KOPT-K1 (cell line): ENCODE results near the gene NDUFAF4.
"Not testable (repeated sequence)": the region's sequence is repeated elsewhere in the genome, so short reads cannot be mapped to it uniquely, and the experiment has no call there.

Experiments
- H3K27ac ChIP-seq: fragments of 200-600 bp; sonication (generic); 2 replicates; pipeline ENCODE4 v1.5.1; 2016; ENCODE audit warnings: antibody characterized with exemption, mild to moderate bottlenecking, low read depth, low read length; ENCODE audit not compliant: poor library complexity, severe bottlenecking
- H3K36me3 ChIP-seq: fragments of 200-600 bp; sonication (generic); 2 replicates; pipeline ENCODE4 v1.5.1; 2017; ENCODE audit warnings: antibody characterized with exemption, mild to moderate bottlenecking, low read length, moderate library complexity; ENCODE audit not compliant: insufficient read depth
- H3K9me3 ChIP-seq: fragments of 200-600 bp; sonication (generic); 2 replicates; pipeline ENCODE4 v1.5.1; 2017; ENCODE audit warnings: antibody characterized with exemption, low read length, mild to moderate bottlenecking; ENCODE audit not compliant: insufficient read depth, poor library complexity, severe bottlenecking

The NDUFAF4 gene

DNA sequence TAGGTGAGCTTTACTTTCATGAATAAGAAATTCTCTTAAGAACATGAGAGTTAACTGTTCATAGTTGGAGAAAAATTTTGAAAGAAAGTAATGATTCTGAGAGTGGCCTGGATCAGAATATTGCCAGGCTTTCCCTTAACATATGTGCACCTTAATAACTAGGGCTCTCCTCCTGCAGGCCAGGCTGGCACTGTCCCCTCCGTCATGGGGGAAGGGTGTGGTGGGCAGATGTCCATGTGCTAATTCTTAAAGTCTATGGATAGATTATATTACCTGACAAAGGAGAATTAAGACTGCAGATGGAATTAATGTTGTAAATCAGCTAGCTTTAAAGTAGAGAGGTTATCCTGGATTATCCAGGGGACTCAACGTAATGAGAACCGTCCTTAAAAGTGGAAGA lies 15.9 kb upstream of the NDUFAF4 start:
- no peaks in the 10 kb centered on the region for H3K9me3 ChIP-seq
- H3K27ac ChIP-seq, result no peak overlapping the region
- no peaks in the 10 kb centered on the region for H3K36me3 ChIP-seq

DNA sequence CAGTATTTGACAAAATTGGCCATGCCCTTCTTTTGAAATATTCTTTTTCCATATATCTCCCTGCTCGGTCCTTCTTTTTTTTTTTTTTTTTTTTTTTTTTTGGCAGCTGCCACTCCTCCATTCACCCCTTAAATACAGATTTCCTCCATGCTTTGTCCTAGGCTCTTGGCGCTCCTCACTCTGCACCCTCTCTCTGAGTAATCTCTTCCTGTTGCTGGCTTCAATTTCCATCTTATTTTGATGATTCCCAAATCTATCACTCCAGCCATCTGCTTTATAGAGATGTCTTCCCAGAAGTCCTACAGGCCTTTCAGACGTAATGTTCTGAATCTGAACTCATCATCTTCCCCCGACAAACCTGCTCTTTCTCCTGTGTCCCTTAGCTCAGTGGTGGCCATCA lies 14.1 kb upstream of the NDUFAF4 start:
- Histone ChIP-seq H3K9me3 (no peaks in the 10 kb centered on the region), H3K27ac (no peak overlapping the region), H3K36me3 (no peaks in the 10 kb centered on the region)

DNA sequence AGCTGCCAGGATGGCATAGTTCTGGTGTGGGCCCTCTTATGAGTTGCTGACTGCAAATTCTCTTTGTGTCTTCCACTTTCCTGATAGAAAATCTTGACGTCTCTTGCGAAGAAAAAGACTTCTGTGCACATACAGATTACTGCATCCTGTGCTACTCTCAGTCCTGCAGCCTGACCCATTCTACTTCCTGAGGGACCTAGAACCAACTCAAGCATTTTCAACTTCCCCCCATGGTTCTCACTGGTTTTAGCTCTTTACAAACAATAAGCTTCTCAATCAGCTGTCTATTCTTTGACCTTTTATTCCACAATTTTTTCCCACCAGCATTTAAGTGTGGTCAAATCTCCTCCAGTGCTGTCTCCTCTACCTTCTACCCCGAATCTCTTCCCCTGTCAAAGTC lies 13.5 kb upstream of the NDUFAF4 start:
- H3K9me3 ChIP-seq, result no peaks in the 10 kb centered on the region
- no peak overlapping the region for H3K27ac ChIP-seq
- H3K36me3 ChIP-seq, result no peaks in the 10 kb centered on the region

DNA sequence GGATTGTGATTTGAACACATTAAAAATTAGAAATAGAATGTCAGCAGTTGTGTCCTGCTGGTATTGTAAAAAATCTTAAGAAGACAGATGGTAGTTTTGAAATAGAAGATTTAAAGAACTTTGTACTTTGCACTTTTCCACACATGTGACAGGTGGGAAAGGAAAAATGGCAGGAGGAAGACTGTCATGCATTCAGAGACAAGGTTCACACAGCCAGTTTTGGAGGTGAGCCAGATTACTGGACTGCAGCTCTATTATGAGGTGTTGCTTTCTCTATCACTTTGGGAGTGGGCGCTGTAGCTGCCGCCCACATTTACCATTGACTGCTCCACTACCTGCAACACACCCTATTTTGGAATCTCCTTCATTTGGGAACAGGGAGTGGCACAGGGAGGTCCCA lies 12.1 kb upstream of the NDUFAF4 start:
- Histone ChIP-seq H3K36me3 (no peaks in the 10 kb centered on the region), H3K27ac (no peak overlapping the region), H3K9me3 (no peaks in the 10 kb centered on the region)

DNA sequence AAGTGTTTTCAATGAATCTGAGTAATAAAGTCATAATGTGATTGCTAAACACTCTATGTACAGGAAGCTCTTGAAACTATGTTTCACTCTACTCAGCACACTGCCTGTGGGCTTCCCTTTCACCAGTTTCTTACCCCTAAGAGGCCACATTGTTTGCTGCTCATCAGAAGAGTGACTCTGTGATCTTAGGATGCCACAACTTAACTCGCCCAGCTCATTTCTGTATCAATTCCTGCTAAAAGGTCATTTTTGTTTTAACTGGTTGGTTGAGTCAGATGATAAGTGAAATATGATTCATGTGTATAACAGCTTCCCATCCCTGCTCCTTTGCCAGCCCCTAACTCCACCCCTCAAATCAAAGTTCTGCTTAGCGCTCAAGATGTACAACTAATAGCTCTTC lies 9.8 kb upstream of the NDUFAF4 start:
- no peaks in the 10 kb centered on the region for H3K9me3 ChIP-seq
- H3K27ac ChIP-seq, result no peak overlapping the region
- H3K36me3 ChIP-seq, result no peaks in the 10 kb centered on the region

DNA sequence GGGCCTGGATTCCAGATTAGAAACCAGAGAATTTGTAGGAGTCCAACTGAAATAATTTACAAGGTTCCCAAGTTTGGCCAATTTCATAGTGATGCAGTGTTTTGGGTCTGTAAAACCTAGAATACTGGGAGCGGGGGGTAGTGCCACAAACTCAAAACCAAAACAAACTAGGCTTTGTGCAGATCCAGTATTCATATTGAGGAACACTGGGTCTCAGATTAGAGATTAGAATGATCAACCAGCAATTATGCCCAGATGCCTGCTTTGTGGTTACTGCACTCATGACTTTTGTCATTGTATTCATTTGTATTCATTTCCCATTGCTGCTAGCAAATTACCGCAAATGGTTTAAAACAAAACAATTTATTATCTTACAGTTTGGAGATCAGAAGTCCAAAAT lies 3.2 kb upstream of the NDUFAF4 start:
- H3K9me3 ChIP-seq, result no peaks in the 10 kb centered on the region
- H3K36me3 ChIP-seq, result peaks cover 7% of the 10 kb centered on the region
- no peak overlapping the region for H3K27ac ChIP-seq

DNA sequence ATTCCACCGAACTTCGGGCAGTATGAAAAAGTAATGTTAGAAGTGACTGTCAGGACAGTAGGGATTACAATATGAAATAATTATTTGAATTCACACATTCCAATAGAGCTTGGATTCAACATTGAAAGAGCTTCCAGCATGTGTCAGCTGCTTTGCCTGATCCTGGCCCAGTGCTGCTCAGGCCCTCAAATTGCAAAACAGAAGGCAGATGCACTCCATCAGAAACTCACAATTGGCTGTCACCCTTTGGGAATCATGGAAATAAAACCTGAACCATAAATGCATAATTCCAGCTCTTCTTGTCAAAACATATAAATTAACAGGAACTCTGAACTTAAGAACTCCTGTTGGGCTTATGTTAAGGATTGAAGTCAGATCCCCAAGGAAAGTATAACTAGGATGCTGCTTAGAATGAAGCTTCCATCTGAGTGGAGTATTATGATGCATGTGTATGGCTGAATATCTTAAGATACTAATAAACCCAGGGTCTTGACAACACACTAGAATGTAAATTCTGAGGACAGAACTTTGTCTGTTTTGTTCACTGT lies 1.8 kb upstream of the NDUFAF4 start:
- peaks cover 21% of the 10 kb centered on the region for H3K36me3 ChIP-seq
- H3K27ac ChIP-seq, result no peak overlapping the region
- H3K9me3 ChIP-seq, result no peaks in the 10 kb centered on the region

DNA sequence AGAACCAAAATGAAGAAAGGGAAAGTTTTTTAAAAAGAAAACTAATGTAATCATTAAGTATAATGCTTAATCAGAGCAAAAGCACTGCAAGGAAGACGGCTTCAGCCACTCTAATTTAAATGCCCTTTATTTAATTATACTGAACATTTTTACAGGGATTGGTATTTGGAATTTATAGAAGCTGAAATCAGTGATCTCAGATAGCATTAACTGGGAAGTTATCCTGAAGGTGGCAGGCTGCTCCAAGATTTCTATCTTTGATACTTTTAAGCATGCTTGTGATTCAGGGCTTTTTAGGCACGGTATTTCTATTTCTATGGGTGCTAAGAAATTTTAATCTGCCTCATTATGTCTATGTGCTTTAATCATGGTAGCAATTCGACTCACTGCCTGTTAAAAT lies 1.3 kb upstream of the NDUFAF4 start:
- Histone ChIP-seq H3K36me3 (peaks cover 26% of the 10 kb centered on the region), H3K27ac (no peak overlapping the region), H3K9me3 (no peaks in the 10 kb centered on the region)

DNA sequence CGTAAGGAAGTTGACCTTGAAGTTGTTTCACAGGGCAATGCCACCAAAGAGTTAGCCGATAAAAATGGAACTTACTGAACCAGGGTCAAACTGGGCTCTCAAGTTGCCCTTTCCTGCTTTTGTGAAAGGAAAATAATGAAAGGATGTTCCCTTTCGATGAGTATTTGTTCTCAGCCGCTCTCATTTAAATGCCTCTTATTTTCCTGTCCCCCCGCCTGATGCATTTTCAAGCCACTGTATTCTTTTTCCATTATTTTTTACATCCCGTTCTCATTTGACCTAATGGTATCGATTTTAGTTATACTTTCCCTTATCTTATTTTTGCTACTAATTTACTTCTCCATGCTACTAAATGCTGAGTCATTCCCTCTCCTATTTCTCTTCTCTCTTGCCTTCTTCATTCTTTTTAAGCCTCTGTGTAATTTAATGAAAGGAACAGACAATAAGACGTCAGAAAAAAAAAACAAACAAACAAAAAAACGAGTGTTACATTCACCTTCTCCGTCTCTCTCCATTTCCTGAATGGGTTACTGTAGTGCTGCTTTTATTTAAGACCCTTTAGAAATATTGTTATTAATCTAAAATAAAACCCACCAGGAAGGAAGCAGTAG lies 655 bp upstream of the NDUFAF4 start:
- Histone ChIP-seq H3K9me3 (no peaks in the 10 kb centered on the region), H3K36me3 (peaks cover 32% of the 10 kb centered on the region), H3K27ac (peak overlapping the region; percentile 85)

DNA sequence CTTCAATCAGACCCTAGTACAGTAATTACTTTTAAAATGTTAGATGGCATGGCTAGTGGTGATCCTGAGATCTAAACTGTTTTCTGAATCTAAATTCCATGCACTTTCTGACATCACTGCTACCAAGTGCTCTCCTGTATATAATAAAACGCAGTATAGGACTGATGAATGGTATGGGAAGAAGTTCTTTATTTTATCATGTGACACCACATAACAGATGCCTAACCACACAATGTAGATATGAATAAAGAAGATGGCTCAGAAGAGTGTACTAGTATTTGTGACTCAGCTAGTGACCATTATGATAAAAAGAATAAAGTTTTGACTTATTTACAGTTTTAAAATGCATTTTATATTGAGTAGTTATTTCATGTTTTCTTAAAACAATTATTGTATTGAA lies 8.5 kb downstream of the NDUFAF4 start:
- Histone ChIP-seq H3K36me3 (peaks cover 52% of the 10 kb centered on the region), H3K9me3 (no peaks in the 10 kb centered on the region), H3K27ac (no peak overlapping the region)

DNA sequence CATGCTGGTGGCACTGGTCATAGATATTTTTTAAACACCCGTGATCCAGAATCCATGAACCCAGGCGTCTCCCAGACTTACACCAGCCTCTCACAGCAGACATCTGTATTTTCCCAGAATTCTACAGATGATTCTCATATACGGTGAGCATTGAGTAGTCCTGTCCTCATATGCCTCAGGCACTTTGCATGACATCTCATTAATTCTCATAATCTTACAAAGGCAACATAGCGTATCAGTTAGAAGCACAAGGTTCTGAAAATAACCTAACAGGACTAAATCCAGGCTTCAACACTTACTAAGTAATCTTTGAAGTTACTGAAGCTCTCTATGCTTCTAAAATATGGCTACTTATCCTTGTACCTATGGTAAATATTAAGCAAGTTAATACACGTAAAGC lies 8.9 kb downstream of the NDUFAF4 start:
- H3K27ac ChIP-seq, result no peak overlapping the region
- peaks cover 48% of the 10 kb centered on the region for H3K36me3 ChIP-seq
- H3K9me3 ChIP-seq, result no peaks in the 10 kb centered on the region

DNA sequence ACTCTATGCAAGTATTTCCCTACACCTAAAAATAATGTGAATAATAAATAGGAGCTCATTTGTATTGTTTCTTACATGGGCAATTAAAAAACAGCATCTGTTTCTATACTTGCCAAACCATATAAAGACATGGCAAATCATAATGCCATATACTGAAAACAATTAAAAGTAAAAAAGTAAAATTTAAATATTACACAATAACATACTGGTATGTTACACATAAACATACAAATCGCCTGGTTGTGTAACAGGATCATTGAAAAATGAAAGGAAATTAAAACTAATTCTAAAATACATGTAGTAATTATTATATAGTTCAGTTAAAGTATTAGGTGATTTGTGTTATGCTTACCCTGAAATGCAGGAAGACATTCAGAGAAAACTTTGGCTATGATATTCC lies 11.2 kb downstream of the NDUFAF4 start:
- no peak overlapping the region for H3K27ac ChIP-seq
- no peaks in the 10 kb centered on the region for H3K9me3 ChIP-seq
- H3K36me3 ChIP-seq, result peaks cover 26% of the 10 kb centered on the region

DNA sequence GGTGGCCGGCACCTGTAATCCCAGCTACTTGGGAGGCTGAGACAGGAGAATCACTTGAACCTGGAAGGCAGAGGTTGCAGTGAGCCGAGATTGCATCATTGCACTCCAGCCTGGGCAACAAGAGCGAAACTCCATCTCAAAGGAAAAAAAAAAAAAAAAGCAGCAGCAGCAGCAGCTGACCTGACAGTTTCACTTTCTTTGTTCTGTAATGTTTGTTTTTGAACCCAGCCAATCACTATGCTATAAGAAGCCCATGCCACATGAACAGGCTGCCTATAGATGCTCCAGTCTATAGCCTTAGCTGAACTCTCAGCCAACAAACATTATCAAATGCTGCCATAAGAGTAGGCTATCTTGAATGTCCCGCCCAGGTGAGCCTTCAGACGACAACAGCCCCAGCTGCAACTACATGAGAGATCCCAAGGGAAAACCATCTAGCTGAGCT lies 12.5 kb downstream of the NDUFAF4 start:
- not testable (repeated sequence) for H3K9me3 ChIP-seq
- Histone ChIP-seq H3K36me3 (peaks cover 13% of the 10 kb centered on the region), H3K27ac (peak overlapping the region; percentile 60)

DNA sequence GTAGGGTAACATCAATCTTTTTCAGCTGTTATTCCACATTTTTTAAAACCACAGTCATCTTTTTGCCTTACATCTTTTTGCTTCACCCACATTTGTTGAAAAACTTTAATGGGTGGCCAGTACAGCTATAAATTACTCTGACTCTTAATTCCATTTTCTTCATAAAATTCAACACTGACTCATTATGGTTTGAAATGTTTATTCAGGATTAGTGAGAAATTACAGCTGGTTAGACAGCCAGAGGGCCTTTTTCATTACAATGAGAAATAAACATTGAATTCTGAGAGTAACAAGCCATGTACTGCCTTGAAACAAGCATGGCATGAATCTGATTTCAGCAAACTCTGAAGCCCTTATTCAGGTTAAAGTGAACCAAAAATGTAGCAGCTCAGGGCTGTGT lies 19.5 kb downstream of the NDUFAF4 start:
- no peak overlapping the region for H3K27ac ChIP-seq
- H3K36me3 ChIP-seq, result no peaks in the 10 kb centered on the region
- no peaks in the 10 kb centered on the region for H3K9me3 ChIP-seq

DNA sequence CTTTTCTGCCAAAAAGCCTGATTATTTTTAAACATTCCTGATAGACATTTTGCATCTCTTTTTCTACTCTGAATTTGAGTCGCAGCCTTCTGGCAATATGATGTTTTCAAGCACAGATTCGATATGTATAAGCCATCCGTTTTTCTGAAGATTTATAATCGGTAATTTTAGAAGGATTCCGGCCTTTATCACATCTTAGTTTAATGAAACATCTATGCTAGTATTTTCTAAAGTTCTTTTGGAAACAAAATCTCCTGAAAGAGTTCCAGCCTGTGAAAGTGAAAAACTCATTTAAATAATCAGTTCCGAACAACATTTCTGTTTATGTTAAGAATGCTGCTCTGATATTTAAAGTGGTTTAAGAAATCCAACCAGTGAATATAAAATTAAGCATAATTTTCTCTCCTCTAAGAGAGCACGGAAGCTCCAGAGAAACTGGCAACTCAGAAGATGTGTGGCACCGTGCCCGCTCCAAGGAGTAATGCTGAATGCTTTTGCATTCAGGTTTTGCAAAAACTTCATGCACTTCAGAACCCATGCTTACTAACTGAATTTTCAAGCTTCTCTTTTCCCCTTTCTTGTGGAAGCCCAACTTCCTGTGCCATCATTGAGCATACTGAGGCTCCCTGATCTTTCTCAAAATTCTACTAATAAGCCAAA lies 20.7 kb downstream of the NDUFAF4 start:
- Histone ChIP-seq H3K36me3 (no peaks in the 10 kb centered on the region), H3K9me3 (no peaks in the 10 kb centered on the region), H3K27ac (peak overlapping the region; percentile 34)

DNA sequence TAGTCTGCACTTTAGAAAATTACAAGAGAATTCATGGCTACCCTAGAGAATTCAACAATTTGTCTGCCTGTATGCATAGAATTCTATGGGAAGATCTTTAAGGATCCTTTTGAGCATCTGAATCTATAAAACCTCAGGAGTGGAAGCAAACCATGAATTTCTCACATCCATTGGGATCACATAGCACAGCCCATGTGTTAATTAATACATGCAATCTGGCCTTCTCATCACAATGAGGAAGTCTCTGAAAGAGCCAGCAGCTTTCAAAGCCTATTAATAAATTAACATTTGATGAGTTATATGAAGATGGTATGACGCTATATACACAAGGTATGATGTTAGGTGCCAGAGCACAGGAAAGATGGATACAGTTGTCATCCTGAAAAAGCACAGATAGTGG lies 24.7 kb downstream of the NDUFAF4 start:
- no peaks in the 10 kb centered on the region for H3K9me3 ChIP-seq
- no peak overlapping the region for H3K27ac ChIP-seq
- no peaks in the 10 kb centered on the region for H3K36me3 ChIP-seq
